GM19324 (cell line): ENCODE results near the gene GNE.
"Not testable (repeated sequence)": the region's sequence is repeated elsewhere in the genome, so short reads cannot be mapped to it uniquely, and the experiment has no call there.

Experiments
- ATAC-seq: cut with Tn5 transposase; IDR thresholded peaks from one replicate; pipeline ENCODE4 v1.9.1; 2021; ENCODE audit warnings: mild to moderate bottlenecking, moderate library complexity; ENCODE audit not compliant: unreplicated experiment, low FRiP score

Gene GNE

GRCh38 chr9:36258208-36258995, at the start of gene GNE:
Gene GNE (minus strand): TSS chr9:36258448. CDS start chr9:36249355, 9,093 bp downstream.
- peak; percentile 90 for ATAC-seq

- no peak for ATAC-seq
Observed at GRCh38 chr9:36306471-36307306, 48.4 kb upstream of the GNE start.

- not testable (repeated sequence) for ATAC-seq
Observed at GRCh38 chr9:36304366-36304765, 46.1 kb upstream of the GNE start.

DNA sequence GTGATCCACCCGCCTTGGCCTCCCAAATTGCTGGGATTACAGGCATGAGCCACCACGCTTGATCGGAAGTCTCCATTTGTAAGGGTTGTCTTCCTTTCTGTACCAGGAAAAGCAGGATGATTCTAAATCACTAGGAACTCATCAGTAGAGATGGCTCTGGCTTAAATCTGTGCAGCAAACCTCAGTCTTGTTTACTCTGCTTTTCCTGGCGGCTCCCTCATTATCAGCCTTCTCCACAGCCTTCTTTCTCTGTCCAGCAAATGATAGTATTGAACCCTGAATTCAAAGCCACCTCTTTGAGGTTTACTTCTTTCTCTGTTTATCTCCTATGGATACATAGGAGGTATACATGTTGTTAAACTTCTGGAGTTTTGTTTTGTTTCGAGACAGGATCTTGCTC, 43.0 kb upstream of the GNE start:
- ATAC-seq = no peak

- no peak for ATAC-seq
Observed at GRCh38 chr9:36298566-36298965, 40.3 kb upstream of the GNE start.

- no peak for ATAC-seq
Observed at GRCh38 chr9:36297798-36298197, 39.5 kb upstream of the GNE start.

DNA sequence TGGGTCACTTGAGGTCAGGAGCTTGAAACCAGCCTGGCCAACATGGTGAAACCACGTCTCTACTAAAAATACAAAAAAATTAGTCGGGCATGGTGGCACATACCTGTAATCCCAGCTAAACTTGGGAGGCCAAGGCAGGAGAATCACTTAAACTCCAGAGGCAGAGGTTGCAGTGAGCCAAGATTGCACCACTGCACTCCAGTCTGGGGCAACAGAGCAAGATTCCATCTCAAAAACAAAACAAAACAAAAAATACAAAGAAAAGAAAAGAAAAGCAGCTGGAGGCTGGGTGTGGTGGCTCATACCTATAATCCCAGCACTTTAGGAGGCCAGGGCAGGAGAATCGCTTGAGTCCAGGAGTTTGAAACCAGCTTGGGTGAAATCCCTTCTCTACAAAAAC, 36.7 kb upstream of the GNE start:
- not testable (repeated sequence) for ATAC-seq

- no peak for ATAC-seq
Observed at GRCh38 chr9:36293918-36294317, 35.7 kb upstream of the GNE start.

DNA sequence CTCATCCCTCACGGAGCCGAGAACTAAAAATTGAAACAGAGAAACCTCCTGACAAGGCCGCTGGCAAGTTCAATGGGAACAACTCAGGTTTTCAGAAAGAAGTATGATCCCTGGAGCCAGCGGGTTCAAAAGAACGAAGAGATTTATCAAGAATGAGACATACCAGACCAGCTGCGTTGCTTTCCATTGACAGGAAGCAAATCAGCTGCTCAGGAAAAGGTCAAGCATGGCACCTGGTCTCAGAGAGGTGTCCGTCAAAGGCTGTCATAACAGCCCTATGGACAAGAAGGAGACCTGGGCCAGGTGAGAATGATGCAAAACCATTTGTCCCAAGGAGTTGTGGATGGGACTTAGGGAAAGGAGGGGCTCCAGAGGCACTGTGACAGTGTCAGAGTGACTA, 34.9 kb upstream of the GNE start:
- no peak for ATAC-seq

DNA sequence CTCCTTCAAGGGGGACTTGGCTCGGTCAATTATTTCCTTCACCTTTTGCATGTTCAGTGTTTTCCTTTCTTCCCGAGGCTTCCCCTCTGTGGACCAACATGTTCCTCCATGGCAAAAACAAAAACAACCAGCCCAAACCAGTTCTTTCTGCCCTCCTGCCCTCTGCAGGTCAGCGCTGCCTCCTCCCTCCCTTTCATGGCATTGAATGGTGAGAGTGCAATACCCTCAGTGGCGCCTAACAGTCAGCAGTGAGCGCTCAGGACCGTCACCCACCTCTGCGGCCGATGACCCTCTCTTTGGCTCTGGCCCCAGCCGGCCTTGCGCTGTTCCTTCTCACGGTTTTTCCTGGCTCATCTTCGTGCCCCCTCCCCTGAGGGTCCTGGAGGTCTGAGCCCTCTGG, 34.4 kb upstream of the GNE start:
- no peak for ATAC-seq

GRCh38 chr9:36290996-36291395, 32.7 kb upstream of the GNE start:
- ATAC-seq = no peak

DNA sequence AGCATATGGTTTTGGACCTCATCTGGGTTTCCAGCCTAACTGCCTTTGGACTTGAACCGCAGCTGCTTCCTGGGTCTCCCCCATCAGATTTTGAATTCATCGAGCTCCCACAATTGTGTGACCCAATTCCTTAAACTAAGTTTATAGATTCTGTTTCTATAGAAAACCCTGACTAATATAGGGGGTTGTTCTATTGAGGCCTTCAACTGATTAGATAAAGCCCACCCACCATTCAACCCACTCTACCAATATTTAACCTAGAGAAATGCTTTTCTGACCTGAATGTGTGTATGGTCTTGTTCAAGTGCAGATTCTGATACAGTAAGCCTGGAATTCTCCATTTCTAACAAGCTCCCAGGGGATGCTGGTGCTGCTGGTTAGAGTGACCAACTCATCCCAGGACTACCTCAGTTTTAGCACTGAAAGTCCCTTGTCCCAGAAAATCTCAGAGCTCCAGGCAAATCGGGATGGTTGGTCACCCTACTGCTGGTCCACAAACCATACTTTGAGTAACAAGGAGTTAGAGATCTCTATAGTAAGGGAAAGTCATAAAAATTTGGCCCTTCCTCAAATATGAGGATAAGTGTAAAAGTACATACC, 31.7 kb upstream of the GNE start:
- no peak for ATAC-seq

DNA sequence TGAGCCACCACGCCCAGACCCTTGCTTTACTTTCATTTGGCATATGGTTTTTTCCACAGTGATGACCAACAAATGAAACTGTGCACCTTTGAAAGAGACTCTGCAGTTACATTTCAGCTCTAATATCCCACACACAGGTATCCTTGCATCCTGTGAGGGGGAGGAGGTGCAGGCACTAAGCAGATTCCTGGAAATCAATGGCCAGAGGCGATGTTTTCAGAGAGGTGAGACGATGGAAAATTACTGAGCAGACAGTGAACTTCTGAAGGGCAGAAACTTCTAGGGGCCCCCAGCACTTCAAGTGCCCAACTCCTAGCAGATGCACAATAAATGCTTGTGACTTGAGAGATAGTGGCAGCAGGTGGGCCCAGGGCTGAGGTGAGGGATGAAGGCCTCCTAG, 29.8 kb upstream of the GNE start:
- no peak for ATAC-seq

DNA sequence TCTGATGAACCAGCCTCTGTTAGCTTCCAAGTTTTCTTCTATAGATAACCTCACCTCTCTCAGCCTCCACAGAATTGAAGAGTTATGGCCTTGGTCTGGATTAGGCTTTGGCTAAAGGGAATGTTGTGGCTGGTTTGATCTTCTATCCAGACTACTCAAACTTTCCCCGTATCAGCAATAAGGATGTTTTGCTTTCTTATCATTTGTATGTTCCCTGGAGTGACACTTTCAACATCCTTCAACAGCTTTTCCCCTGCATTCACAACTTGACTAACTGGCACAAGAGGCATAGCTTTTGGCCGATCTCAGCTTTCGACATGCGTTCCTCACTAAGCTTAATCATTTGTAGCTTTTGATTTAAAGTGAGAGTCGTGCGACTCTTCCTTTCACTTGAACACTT, 28.1 kb upstream of the GNE start:
- no peak for ATAC-seq

DNA sequence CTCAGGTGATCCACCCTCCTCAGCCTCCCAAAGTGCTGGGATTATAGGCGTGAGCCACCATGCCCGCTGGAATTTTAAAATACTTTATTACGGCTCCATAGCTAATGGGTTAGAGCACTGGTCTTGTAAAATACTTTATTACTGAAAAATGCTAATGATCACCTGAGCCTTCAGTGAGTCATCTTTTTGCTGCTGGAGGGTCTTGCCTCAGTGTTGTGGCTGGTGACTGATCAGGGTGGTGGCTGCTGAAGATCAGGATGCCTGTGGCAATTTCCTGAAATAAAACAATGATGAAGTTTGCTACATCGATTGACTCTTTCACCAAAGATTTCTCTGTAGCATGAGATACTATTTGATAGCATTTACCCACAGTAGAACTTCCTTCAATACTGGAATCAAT, 26.0 kb upstream of the GNE start:
- no peak for ATAC-seq

DNA sequence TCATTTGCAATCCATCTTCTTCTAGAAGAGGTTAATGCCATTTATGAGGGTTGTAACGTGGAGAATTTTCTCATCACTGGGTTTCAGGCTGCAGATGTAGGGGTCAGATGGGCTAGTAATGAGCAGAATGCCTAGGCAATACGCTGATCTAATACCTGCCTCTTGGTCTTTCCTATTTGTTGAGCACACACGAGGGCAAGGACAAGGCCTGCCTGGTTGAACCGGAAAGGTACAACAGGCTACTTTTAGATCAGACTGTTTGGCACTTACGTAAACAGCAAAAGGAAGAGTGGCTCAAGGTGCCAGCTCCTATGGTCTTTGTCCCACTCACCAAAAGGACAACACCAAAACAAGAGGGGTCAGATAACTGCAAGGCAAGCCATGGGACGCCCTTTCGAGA, 24.0 kb upstream of the GNE start:
- ATAC-seq = no peak

GRCh38 chr9:36280989-36281388, 22.7 kb upstream of the GNE start:
- no peak for ATAC-seq

DNA sequence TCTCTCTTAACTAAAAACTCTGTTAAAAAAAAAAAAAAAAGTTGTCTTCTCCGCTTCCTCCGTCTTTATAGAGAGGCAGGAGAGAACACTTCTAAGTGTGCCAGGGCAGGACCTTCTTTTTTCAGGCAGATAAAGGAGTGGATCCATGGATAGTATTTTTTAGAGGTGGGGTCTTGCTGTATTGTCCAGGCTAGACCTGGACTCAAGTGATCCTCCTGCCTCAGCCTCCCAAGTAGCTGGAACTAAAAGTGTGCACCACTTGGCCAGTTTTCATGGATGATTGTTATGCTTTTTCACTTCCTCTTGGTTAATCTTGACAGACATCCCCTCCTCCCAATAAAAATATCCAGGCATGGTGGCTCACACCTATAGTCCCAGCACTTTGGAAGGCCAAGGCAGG, 20.0 kb upstream of the GNE start:
- ATAC-seq = no peak

- ATAC-seq = no peak
Observed at GRCh38 chr9:36276781-36277181, 18.5 kb upstream of the GNE start.

GRCh38 chr9:36276254-36276653, 18.0 kb upstream of the GNE start:
- ATAC-seq = no peak

DNA sequence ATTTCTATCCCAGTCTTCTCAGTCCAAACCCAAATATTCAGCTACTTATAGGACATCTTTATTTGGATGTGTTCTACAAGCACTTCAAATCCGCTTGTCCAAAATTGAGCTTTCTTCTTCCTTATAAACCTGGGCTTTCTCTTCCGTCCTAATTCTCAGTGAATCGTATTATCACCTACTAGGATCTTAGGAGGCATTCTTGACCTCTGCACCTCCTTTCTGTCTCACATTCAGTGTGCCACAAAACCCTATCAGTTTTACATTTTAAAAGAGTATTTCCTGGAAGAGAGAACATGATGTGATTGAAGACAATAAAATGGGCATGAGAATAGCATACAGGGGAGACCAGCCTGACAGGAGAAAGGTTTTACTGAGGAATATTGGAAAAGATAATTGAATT, 16.8 kb upstream of the GNE start:
- ATAC-seq = no peak
